Psoas muscle (tissue), 8 donors: Measurements from ENCODE around the gene SLC37A2. TPM values are rescaled to one million over a fixed set of nuclear protein-coding genes. Genes with fewer than 3 reads are reported as not detected.

ENCODE experiments used
- ATAC-seq, 4 donors: fragments of 200-7000 bp; cut with Tn5 transposase; one replicate each; pipeline ENCODE4 v1.9.1; 2020; ENCODE audit warnings: moderate library complexity in 3 of 4, mild to moderate bottlenecking in 2 of 4
- DNase-seq, 2 donors: peaks; one replicate each; pipeline ENCODE4 v3.0.0-alpha.2; 2020
- H3K27ac ChIP-seq: fragments of 200-600 bp; one replicate; pipeline ENCODE4 v1.8.0; 2022
- H3K27me3 ChIP-seq, 3 donors: fragments of 200-600 bp in 1 of 3; one replicate each; pipeline versions ENCODE4 v1.6.1 to v1.8.0; 2013 to 2022; ENCODE audit warnings: low read length in 2 of 3, mild to moderate bottlenecking in 2 of 3, moderate library complexity in 1 of 3; ENCODE audit not compliant: insufficient read depth in 3 of 3
- H3K36me3 ChIP-seq, 2 donors: fragments of 200-600 bp in 1 of 2; one replicate each; pipeline versions ENCODE4 v1.6.1 to v1.8.0; 2013 to 2022; ENCODE audit warnings: low read depth in 1 of 2, mild to moderate bottlenecking in 1 of 2, moderate library complexity in 1 of 2; ENCODE audit not compliant: insufficient read depth in 1 of 2
- H3K4me1 ChIP-seq: fragments of 200-600 bp; one replicate; pipeline ENCODE4 v1.8.0; 2022
- H3K4me3 ChIP-seq: fragments of 200-600 bp; one replicate; pipeline ENCODE4 v1.8.0; 2022; ENCODE audit warnings: mild to moderate bottlenecking
- H3K9me3 ChIP-seq: fragments of 200-600 bp; one replicate; pipeline ENCODE4 v1.8.0; 2022
- CTCF ChIP-seq: fragments of 200-600 bp; IDR thresholded peaks from one replicate; pipeline ENCODE4 v1.8.0; 2022; ENCODE audit warnings: antibody characterized with exemption
- WGBS, 3 donors: extraction: QIAGEN DNeasy Blood & Tissue Kit; methylation state at CpG; one replicate each; pipeline versions ENCODE4 v1.1.6 to v1.1.7; 2013; 5-methylcytosine and 5-hydroxymethylcytosine counted together
- intact Hi-C, 2 donors: fragments of 100-400 bp; cut with DNase I; formaldehyde crosslinking; loops; one replicate each; pipeline versions ENCODE4 v1.11.0 to v1.14.2; 2022
- polyA plus RNA-seq, 3 donors: library from polyadenylated mRNA; stranded (reverse); fragments of 200-250 nt; gene quantifications; one replicate each; pipeline ENCODE4 v1.2.3, GENCODE V29; 2013
- total RNA-seq, 4 donors: library from RNA; stranded (reverse); fragmentation: NEBNext Ultra II Directional in 2 of 4; extraction: Animal tissue kit (Norgen Biotek cat#: 25700) in 2 of 4; gene quantifications; one replicate each; pipeline versions ENCODE4 v1.2.1 to v1.2.4, GENCODE V29; 2021 to 2023
- donor health status: healthy with polysubstance abuse.
- donor health status: DM: no; HTN: no; CAD: no; lungs with moderate emphysema.
- donor health status: Bipolar disorder and iron deficiency.
- donor health status: healthy.
- donor health status: DM: yes; HTN: yes; CAD: no.
- donor health status: DM: no; HTN: no; CAD: no.
- donor health status: DM: no; HTN: no; CAD: no.
- donor health status: DM: yes; HTN: yes; CAD: no.

The SLC37A2 gene
- total and polyA plus RNA-seq, 7 donors = 0.30 to 1.9 (median 1.2) TPM

DNA sequence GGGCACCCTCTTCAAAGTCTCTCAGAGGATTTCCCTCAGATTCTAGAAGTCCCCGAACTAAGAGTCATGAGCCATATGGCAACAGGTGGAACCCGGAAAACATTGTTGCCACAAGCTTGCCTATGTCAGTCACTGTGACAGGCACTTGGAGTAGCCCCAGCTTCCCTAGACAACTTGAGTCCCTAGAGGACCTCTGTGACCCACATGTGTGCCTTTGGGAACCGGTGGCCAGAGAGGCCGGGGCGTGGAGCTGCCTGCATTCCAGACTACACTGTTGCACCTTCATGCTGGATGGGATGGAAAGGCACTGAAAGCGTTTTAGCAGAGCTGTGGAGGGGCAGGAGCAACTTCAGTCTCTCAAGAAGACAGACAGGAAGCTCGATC lies 12.1 kb downstream of the SLC37A2 start:
- H3K27me3 ChIP-seq = no peaks in the 10 kb centered on the region
- TF ChIP-seq CTCF = no peak
- ATAC-seq (no peak), DNase-seq (no peak)
- no peak overlapping the region for H3K27ac ChIP-seq
- 44 to 53% (median 48%) methylated on average over 7 of the region's 7 CpGs for WGBS, 3 donors
- no peak overlapping the region for H3K4me3 ChIP-seq
- no peaks in the 10 kb centered on the region for H3K9me3 ChIP-seq
- H3K36me3 ChIP-seq = no peaks in the 10 kb centered on the region
- intact Hi-C loops = no loop called here
- no peaks in the 10 kb centered on the region for H3K4me1 ChIP-seq

- ATAC-seq = no peak
Observed at GRCh38 chr11:125075900-125076317, 12.8 kb downstream of the SLC37A2 start.

GRCh38 chr11:125076378-125076945 lies 13.4 kb downstream of the SLC37A2 start:
- intact Hi-C loops = no loop called here
- peaks cover 0 to 2% (median 0%) of the 10 kb centered on the region in 3 donors for H3K27me3 ChIP-seq
- no peak for TF ChIP-seq CTCF

More at GRCh38 chr11:125075900-125076317, 12.8 kb downstream of the SLC37A2 start:
- Histone ChIP-seq H3K9me3 (no peaks in the 10 kb centered on the region), H3K4me1 (no peaks in the 10 kb centered on the region), H3K27ac (no peak overlapping the region), H3K36me3 (no peaks in the 10 kb centered on the region), H3K4me3 (no peak overlapping the region), H3K27me3 (no peaks in the 10 kb centered on the region)
- intact Hi-C loops = no loop called here
- WGBS, 3 donors = 74 to 83% (median 81%) methylated on average over 11 of the region's 11 CpGs
- no peak for DNase-seq
- TF ChIP-seq CTCF = no peak

GRCh38 chr11:125078016-125078415 lies 14.9 kb downstream of the SLC37A2 start:
- intact Hi-C loops = no loop called here
- WGBS, 3 donors = 90 to 96% (median 95%) methylated on average over 11 of the region's 11 CpGs
- H3K27me3 ChIP-seq = peaks cover 0 to 9% (median 0%) of the 10 kb centered on the region in 3 donors
- H3K27ac ChIP-seq = no peak overlapping the region
- TF ChIP-seq CTCF = no peak
- H3K4me1 ChIP-seq = no peaks in the 10 kb centered on the region
- no peaks in the 10 kb centered on the region for H3K9me3 ChIP-seq
- no peak for ATAC-seq
- no peak overlapping the region for H3K4me3 ChIP-seq
- no peaks in the 10 kb centered on the region for H3K36me3 ChIP-seq
- DNase-seq = no peak

More at GRCh38 chr11:125076378-125076945, 13.4 kb downstream of the SLC37A2 start:
- no peak overlapping the region for H3K4me3 ChIP-seq
- 78 to 80% (median 78%) methylated on average over 14 of the region's 14 CpGs for WGBS, 3 donors
- H3K36me3 ChIP-seq = no peaks in the 10 kb centered on the region
- DNase-seq (no peak), ATAC-seq (no peak)
- H3K27ac ChIP-seq = no peak overlapping the region
- no peaks in the 10 kb centered on the region for H3K9me3 ChIP-seq
- H3K4me1 ChIP-seq = no peaks in the 10 kb centered on the region
